GM23248 (cell line): Measurements from ENCODE around the gene SOX5.

ENCODE experiments used
- EZH2 ChIP-seq: fragments of 200-600 bp; sonication (generic); IDR thresholded peaks from 2 replicates; pipeline ENCODE4 v1.6.1; 2018; ENCODE audit warnings: antibody characterized with exemption, mild to moderate bottlenecking; ENCODE audit not compliant: insufficient read depth, poor library complexity, severe bottlenecking
- EZH2phosphoT487 ChIP-seq: fragments of 200-600 bp; sonication (generic); IDR thresholded peaks from 2 replicates; pipeline ENCODE4 v1.6.1; 2018; ENCODE audit warnings: antibody characterized with exemption, moderate library complexity, mild to moderate bottlenecking, low read depth; ENCODE audit not compliant: insufficient read depth

GRCh38 chr12:23948291-23948690 is 1.2 kb downstream of the SOX5 start:
- TF ChIP-seq EZH2phosphoT487 = no peak
- TF ChIP-seq EZH2 = no peak
